ENCODE measurements around the gene AXIN1. TPM values are rescaled to one million over a fixed set of nuclear protein-coding genes. Genes with fewer than 3 reads are reported as not detected.

The AXIN1 gene
- total and polyA plus RNA-seq, 5 donors from 2014 or later: 1.1 to 45.2 (median 1.7) TPM

DNA sequence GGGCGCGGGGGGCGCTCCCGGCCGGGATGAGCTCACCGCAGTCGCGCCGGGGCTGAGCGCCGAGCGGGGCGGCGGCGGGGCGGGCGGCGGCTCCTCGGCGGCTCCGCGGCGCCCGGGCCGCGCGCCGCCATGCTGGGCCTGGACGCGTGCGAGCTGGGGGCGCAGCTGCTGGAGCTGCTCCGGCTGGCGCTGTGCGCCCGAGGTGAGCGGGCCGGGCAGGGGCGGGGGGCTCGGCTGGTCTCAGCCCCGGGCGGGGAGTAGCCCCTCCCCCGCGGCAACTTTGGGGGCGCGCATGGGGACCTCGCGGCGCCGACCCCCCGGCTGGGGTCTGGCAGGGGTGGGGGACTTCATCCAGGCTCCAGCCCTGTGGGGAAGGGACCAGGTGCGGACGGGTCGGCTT, 72.0 kb downstream of the AXIN1 start, which contains the start of gene ARHGDIG:
TSS of gene ARHGDIG (plus strand) at position 40 of the 400 bp plus-strand sequence. CDS start at position 130, 90 bp downstream.
- H3K36me3 ChIP-seq (ENCODE audit: control insufficient read depth, insufficient read depth, low read length): no peaks in the 10 kb centered on the region
- no peak for DNase-seq
- H3K4me1 ChIP-seq (ENCODE audit: control insufficient read depth, insufficient read depth, low read length, poor library complexity, severe bottlenecking): peaks cover 28% of the 10 kb centered on the region
- Mint-ChIP-seq H3K9me3 (no peaks in the 10 kb centered on the region), H3K27ac (no peak within 1 kb of the TSS), H3K4me1 (peaks cover 6 to 13% (median 9%) of the 10 kb centered on the region in 4 donors), H3K4me3 (peak within 1 kb of the TSS in 1 of 4 donors; percentile 73), H3K36me3 (no peaks in the 10 kb centered on the region), H3K27me3 (peaks cover 29% of the 10 kb centered on the region)
- no peaks in the 10 kb centered on the region for H3K9me3 ChIP-seq (ENCODE audit: control insufficient read depth in 2 of 2, low read length in 2 of 2)
- no peak for ATAC-seq (ENCODE audit: low read depth in 2 of 2)
- peaks cover 4% of the 10 kb centered on the region for H3K27me3 ChIP-seq (ENCODE audit: control insufficient read depth, insufficient read depth, low read length)
- H3K4me3 ChIP-seq (ENCODE audit: low read depth, low read length): no peak within 1 kb of the TSS
- no peak within 1 kb of the TSS for H3K27ac ChIP-seq (ENCODE audit: insufficient read depth, low read length, poor library complexity, severe bottlenecking)

DNA sequence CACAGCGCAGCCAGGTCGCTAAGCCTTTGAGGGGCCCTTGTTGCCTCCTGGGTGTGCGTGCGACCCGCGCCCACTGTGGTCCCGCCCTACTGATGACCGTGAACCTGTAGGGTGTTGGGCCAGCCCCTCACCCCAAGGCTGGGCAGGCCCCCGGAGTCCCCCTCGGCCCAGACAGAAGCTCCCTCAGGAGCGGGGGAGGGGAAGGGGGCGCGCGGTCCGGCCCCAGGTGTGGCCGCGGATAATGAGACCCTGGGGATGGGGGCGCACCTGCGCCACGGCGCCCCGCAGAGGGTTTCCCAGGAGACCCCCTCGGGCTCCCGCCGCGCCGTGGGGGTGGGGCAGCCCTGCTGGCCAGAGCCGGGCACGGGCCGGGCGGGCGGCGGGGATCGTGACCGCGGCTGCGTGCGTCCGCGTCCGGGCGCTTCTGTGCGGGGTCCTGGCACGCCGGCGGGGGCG, 72.5 kb downstream of the AXIN1 start:
- H3K36me3 Mint-ChIP-seq: no peaks in the 10 kb centered on the region
- Histone ChIP-seq H3K27me3 (ENCODE audit: control insufficient read depth, insufficient read depth, low read length) (peaks cover 4% of the 10 kb centered on the region), H3K27ac (ENCODE audit: insufficient read depth, low read length, poor library complexity, severe bottlenecking) (no peak overlapping the region), H3K9me3 (ENCODE audit: control insufficient read depth in 2 of 2, low read length in 2 of 2) (no peaks in the 10 kb centered on the region), H3K36me3 (ENCODE audit: control insufficient read depth, insufficient read depth, low read length) (no peaks in the 10 kb centered on the region), H3K4me3 (ENCODE audit: low read depth, low read length) (no peak overlapping the region), H3K4me1 (ENCODE audit: control insufficient read depth, insufficient read depth, low read length, poor library complexity, severe bottlenecking) (peaks cover 32% of the 10 kb centered on the region)
- peaks cover 32% of the 10 kb centered on the region for H3K27me3 Mint-ChIP-seq
- peaks cover 6 to 14% (median 9%) of the 10 kb centered on the region in 4 donors for H3K4me1 Mint-ChIP-seq
- no peak overlapping the region for H3K27ac Mint-ChIP-seq
- H3K4me3 Mint-ChIP-seq: no peak overlapping the region
- no peak for ATAC-seq (ENCODE audit: low read depth in 2 of 2)
- no peaks in the 10 kb centered on the region for H3K9me3 Mint-ChIP-seq
- no peak for DNase-seq

- no peak overlapping the region for H3K27ac Mint-ChIP-seq
- H3K27me3 Mint-ChIP-seq: peaks cover 34% of the 10 kb centered on the region
- no peak for ATAC-seq (ENCODE audit: low read depth in 2 of 2)
Observed at GRCh38 chr16:279531-279930, 73.0 kb downstream of the AXIN1 start.

DNA sequence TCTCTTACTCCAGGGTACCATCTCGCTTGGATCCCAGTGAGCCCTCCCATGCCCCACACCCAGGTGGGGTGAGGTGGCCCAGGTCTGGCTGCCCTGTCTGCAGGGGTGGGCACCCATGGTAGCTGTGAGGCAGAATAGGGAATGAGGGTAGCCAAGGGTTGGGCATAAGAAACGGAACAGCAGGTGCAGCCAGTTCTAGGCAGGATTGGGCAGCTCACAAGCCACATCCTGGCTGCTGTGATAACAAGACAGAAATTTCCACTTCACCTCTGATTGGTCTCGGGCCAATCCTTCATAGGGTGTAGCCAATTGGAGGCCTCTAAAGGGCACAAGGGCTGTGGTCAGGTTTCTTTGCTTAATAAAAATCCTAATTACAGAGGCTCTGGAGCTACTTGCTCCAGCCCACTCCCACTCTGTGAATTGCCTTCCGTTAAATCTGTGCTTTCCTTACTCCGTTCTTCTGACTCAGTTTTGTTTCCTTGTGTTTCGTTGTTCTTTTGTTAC, 73.6 kb downstream of the AXIN1 start:
- no peaks in the 10 kb centered on the region for H3K36me3 Mint-ChIP-seq
- peak overlapping the region in 2 of 4 donors; percentile 1 to 73 for H3K4me3 Mint-ChIP-seq
- peak in 2 of 3 donors; percentile 50 to 81 for DNase-seq
- no peaks in the 10 kb centered on the region for H3K9me3 ChIP-seq (ENCODE audit: control insufficient read depth in 2 of 2, low read length in 2 of 2)
- peaks cover 6 to 15% (median 9%) of the 10 kb centered on the region in 4 donors for H3K4me1 Mint-ChIP-seq
- peaks cover 34% of the 10 kb centered on the region for H3K4me1 ChIP-seq (ENCODE audit: control insufficient read depth, insufficient read depth, low read length, poor library complexity, severe bottlenecking)
- H3K27me3 ChIP-seq (ENCODE audit: control insufficient read depth, insufficient read depth, low read length): peaks cover 4% of the 10 kb centered on the region
- peak; percentile 59 to 62 for ATAC-seq (ENCODE audit: low read depth in 2 of 2)
- no peak overlapping the region for H3K27ac Mint-ChIP-seq
- peaks cover 34% of the 10 kb centered on the region for H3K27me3 Mint-ChIP-seq
- no peaks in the 10 kb centered on the region for H3K9me3 Mint-ChIP-seq
- no peak overlapping the region for H3K4me3 ChIP-seq (ENCODE audit: low read depth, low read length)
- H3K27ac ChIP-seq (ENCODE audit: insufficient read depth, low read length, poor library complexity, severe bottlenecking): no peak overlapping the region
- no peaks in the 10 kb centered on the region for H3K36me3 ChIP-seq (ENCODE audit: control insufficient read depth, insufficient read depth, low read length)

More at GRCh38 chr16:279531-279930, 73.0 kb downstream of the AXIN1 start:
- H3K4me1 Mint-ChIP-seq: peaks cover 6 to 15% (median 9%) of the 10 kb centered on the region in 4 donors
- DNase-seq: no peak
- Histone ChIP-seq H3K36me3 (ENCODE audit: control insufficient read depth, insufficient read depth, low read length) (no peaks in the 10 kb centered on the region), H3K4me3 (ENCODE audit: low read depth, low read length) (no peak overlapping the region), H3K9me3 (ENCODE audit: control insufficient read depth in 2 of 2, low read length in 2 of 2) (no peaks in the 10 kb centered on the region), H3K4me1 (ENCODE audit: control insufficient read depth, insufficient read depth, low read length, poor library complexity, severe bottlenecking) (peaks cover 34% of the 10 kb centered on the region), H3K27me3 (ENCODE audit: control insufficient read depth, insufficient read depth, low read length) (peaks cover 4% of the 10 kb centered on the region), H3K27ac (ENCODE audit: insufficient read depth, low read length, poor library complexity, severe bottlenecking) (no peak overlapping the region)
- H3K4me3 Mint-ChIP-seq: peak overlapping the region in 2 of 4 donors; percentile 1 to 73
- H3K9me3 Mint-ChIP-seq: no peaks in the 10 kb centered on the region
- H3K36me3 Mint-ChIP-seq: no peaks in the 10 kb centered on the region

GRCh38 chr16:276426-277077, 76.0 kb downstream of the AXIN1 start:
- Histone ChIP-seq H3K4me1 (ENCODE audit: control insufficient read depth, insufficient read depth, low read length, poor library complexity, severe bottlenecking) (peaks cover 34% of the 10 kb centered on the region), H3K27me3 (ENCODE audit: control insufficient read depth, insufficient read depth, low read length) (peaks cover 4% of the 10 kb centered on the region), H3K4me3 (ENCODE audit: low read depth, low read length) (no peak overlapping the region), H3K36me3 (ENCODE audit: control insufficient read depth, insufficient read depth, low read length) (no peaks in the 10 kb centered on the region), H3K27ac (ENCODE audit: insufficient read depth, low read length, poor library complexity, severe bottlenecking) (no peak overlapping the region), H3K9me3 (ENCODE audit: control insufficient read depth in 2 of 2, low read length in 2 of 2) (no peaks in the 10 kb centered on the region)
- DNase-seq (no peak), ATAC-seq (ENCODE audit: low read depth in 2 of 2) (no peak)
- H3K9me3 Mint-ChIP-seq: no peaks in the 10 kb centered on the region
- peak overlapping the region in 2 of 4 donors; percentile 55 to 73 for H3K4me3 Mint-ChIP-seq
- no peak overlapping the region for H3K27ac Mint-ChIP-seq
- H3K36me3 Mint-ChIP-seq: no peaks in the 10 kb centered on the region
- H3K4me1 Mint-ChIP-seq: peaks cover 6 to 15% (median 9%) of the 10 kb centered on the region in 4 donors
- peaks cover 44% of the 10 kb centered on the region for H3K27me3 Mint-ChIP-seq

DNA sequence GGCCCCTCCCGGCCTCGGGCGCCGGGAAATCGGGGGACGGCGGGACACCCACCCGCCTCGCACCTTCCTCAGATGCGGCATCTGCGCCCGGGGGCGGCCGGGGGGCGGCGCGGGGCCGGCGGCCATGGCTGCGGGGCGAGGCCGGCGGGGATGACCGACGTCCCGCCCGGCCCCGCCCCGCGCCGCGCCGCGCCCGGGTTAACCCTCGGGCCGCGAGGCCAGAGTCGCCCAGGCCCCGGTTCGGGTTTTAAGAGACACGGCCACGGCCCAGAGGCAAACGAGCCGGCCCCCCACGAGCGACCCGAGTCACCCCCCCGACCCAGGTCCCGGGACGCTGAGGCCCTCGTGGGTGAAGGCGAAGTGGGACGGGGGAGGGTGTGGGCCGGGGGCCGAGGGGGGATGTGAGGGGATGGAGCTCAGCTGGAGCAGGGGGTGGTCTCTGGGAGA, 76.7 kb downstream of the AXIN1 start, which contains the start of gene RGS11:
TSS of gene RGS11 (minus strand) at position 159 of the 447 bp plus-strand sequence. CDS start at position 126, 33 bp downstream.
- Histone ChIP-seq H3K4me3 (ENCODE audit: low read depth, low read length) (no peak within 1 kb of the TSS), H3K9me3 (ENCODE audit: control insufficient read depth in 2 of 2, low read length in 2 of 2) (no peaks in the 10 kb centered on the region), H3K36me3 (ENCODE audit: control insufficient read depth, insufficient read depth, low read length) (no peaks in the 10 kb centered on the region), H3K4me1 (ENCODE audit: control insufficient read depth, insufficient read depth, low read length, poor library complexity, severe bottlenecking) (peaks cover 27% of the 10 kb centered on the region), H3K27ac (ENCODE audit: insufficient read depth, low read length, poor library complexity, severe bottlenecking) (no peak within 1 kb of the TSS), H3K27me3 (ENCODE audit: control insufficient read depth, insufficient read depth, low read length) (peaks cover 4% of the 10 kb centered on the region)
- peak within 1 kb of the TSS in 3 of 4 donors; percentile 55 to 73 (median 73) for H3K4me3 Mint-ChIP-seq
- H3K4me1 Mint-ChIP-seq: peaks cover 6 to 15% (median 9%) of the 10 kb centered on the region in 4 donors
- DNase-seq (no peak), ATAC-seq (ENCODE audit: low read depth in 2 of 2) (no peak)
- H3K9me3 Mint-ChIP-seq: no peaks in the 10 kb centered on the region
- peaks cover 44% of the 10 kb centered on the region for H3K27me3 Mint-ChIP-seq
- no peak within 1 kb of the TSS for H3K27ac Mint-ChIP-seq
- no peaks in the 10 kb centered on the region for H3K36me3 Mint-ChIP-seq

GRCh38 chr16:275041-275641, 77.4 kb downstream of the AXIN1 start:
- Mint-ChIP-seq H3K36me3 (no peaks in the 10 kb centered on the region), H3K27me3 (peaks cover 44% of the 10 kb centered on the region), H3K4me3 (peak overlapping the region in 1 of 4 donors; percentile 73), H3K27ac (no peak overlapping the region), H3K9me3 (no peaks in the 10 kb centered on the region), H3K4me1 (peaks cover 6 to 15% (median 9%) of the 10 kb centered on the region in 4 donors)
- ATAC-seq (ENCODE audit: low read depth in 2 of 2) (no peak), DNase-seq (no peak)
- Histone ChIP-seq H3K36me3 (ENCODE audit: control insufficient read depth, insufficient read depth, low read length) (no peaks in the 10 kb centered on the region), H3K27ac (ENCODE audit: insufficient read depth, low read length, poor library complexity, severe bottlenecking) (no peak overlapping the region), H3K4me3 (ENCODE audit: low read depth, low read length) (no peak overlapping the region), H3K4me1 (ENCODE audit: control insufficient read depth, insufficient read depth, low read length, poor library complexity, severe bottlenecking) (peaks cover 24% of the 10 kb centered on the region), H3K9me3 (ENCODE audit: control insufficient read depth in 2 of 2, low read length in 2 of 2) (no peaks in the 10 kb centered on the region), H3K27me3 (ENCODE audit: control insufficient read depth, insufficient read depth, low read length) (peaks cover 4% of the 10 kb centered on the region)
